Stimulated activated CD4-positive, alpha-beta T cell treated with anti-CD3 and anti-CD28 coated beads, TNF-alpha, amount 100 ng/mL, for 24 hours (primary cell): ENCODE data around the gene CREBBP.

ENCODE experiments used
- DNase-seq, 3 experiments: peaks; one replicate each; pipeline ENCODE4 v3.0.0-alpha.2; 2020; ENCODE audit warnings: low read depth in 3 of 3

CREBBP gene

DNA sequence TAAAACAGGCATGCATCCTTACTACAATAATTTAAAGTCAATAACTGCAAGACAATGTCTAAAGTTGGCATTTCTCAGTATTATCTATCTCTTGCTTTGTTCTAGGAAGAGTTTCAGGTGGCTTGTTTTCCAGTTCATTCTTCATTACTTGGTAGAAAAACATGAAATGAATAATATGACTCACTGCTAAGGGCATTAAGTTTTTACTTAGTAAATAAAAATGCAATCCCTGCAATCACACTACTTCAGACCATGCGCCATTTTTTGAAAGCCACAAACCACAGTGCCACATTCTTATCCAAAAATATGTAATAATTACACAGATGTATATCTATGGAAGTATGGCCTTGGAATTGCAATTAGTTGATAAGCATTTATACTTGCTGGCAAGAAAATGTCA lies 55.4 kb downstream of the CREBBP start:
- no peak for DNase-seq

DNA sequence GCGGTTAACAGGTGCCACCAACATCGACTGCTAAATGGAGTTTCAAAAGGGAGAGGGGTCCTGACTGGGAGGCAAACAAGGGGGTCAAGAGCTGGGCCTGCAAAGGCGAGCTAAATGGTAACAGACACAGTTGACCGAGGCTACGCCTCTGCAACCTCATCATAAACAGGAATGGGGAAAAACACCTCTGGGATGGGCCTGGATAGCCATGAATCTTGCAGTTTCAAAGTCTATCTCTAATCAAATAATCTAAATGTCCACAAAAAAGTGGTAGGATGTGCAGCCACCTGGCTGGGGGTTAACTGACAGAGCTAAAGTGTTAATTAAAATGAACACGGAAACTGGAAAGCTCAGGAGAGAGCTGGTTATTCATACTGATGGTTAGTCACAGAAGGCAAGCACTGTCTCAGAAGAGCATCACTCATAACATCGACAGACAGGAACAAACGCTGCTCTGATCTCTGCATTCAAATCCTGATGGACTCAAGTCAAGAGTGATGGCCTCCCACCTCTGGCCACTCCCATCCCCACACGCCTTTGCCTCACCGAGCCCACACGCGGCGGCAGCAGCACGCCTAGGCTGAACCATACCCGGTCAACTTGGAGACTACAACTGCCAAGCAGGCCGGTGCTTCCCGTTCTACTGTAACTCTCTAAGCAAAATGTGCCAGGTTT lies 56.3 kb downstream of the CREBBP start:
- DNase-seq: no peak

DNA sequence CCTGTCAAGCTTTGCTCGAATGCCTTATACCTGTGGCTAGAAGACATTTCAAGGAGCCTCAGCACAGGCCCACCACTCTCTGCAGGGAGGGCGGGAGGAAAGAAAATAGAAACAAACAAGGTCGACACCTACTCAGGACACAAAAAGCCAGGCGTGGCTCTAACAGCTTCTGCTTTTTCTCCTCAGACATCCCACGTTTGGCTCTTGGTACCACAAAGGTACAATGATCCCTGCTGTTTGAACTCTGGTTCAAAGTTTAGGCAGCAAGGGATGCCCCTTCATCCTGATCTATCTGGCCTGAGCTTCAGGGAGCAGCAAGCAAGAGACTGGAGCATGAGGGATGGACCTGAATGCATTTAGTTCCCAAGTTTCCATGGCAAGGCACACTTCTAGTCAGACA lies 57.1 kb downstream of the CREBBP start:
- DNase-seq: no peak

DNA sequence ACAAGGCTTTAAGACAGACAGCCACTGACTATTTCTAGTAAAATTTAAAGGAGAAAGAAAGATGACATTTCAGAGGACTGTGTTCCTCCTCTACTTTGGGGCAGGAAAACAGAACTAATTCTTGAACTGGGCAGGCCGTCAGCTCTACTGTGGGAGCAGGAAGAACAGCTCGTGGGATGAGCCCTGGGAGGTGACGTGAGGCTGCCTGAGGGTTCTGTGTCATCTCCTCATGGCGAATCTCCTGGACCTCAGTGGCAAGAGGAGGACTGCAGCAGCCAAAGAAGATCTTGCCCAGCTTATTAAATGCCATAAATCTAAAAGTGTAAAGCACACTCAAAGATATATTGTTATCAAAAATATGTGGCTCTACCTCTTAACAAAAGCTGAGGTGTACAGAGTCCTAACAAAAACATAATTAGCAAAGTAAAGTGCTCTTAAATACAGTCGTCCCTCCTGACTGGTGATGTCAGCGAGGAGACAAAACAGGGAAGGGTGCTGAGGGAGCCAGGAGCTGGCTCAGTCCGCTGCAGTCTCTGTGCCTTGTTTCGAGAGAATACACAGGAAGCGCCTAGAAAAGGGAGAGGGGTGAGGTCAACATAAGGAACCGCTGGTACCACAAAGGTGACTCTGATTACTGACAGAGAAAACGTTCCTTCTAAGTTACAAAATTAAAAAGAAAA lies 58.0 kb downstream of the CREBBP start:
- no peak for DNase-seq

DNA sequence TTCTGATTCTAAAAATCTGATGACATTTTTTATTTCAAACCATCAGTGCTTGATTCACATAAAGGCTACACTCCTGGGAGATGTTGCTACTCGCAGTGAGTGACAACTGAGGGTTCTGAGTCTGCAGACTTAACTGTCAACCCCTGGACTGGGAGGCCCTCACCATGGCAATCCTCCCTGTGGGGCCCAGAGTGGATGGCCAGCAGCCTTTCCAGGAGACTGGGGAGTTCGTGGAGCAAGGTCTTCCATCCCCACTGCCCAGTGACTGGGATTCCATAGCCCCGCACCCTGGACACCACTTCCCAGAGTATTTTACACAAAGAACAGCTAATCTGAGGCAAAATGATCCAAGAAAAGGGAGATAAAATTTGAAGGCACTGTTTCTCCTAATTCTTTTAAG lies 59.3 kb downstream of the CREBBP start:
- DNase-seq: no peak

DNA sequence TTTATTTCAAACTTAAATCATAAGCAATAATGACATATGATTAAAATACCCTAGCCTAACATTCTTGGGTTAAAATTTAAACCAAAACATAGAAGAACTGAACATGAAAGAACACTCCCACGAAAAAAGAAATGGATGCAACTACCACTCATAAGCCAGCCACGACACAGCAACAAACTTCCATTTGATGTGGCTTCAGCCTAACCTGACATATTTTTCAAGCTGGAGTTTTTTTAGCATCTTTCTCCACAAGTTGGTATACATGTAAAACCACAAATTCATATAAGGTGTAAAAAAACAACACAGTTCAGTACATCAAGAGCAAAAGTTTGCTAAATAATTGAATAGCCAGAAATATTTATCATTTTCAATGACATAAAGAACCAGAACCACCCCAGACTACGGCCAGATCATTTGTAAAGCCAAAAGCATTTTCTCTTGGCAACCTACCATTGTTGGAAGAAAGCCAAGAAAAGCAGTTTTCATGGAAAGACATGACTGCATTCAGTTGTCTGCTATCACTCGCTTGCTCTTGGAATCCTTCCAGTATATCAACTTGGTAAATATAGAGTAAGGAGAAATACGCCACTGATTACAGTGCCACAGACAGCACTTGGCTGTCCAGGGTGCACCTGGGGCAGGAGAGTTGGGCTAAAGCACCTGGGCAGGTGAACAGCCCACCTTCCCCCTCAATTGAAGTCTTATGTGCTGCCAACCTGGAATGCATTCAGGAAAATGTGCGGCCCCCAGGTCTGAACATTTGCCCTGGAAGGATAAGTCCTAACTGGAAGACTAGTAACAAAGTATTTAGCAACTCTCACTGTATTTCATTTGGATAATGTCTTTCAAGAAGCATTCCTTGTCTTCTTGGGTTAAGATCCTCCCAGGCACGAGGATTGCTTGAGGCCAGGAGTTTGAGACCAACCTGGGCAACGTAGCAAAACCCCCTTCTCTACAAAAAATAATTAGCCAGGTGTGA lies 60.5 kb downstream of the CREBBP start:
- DNase-seq: no peak

DNA sequence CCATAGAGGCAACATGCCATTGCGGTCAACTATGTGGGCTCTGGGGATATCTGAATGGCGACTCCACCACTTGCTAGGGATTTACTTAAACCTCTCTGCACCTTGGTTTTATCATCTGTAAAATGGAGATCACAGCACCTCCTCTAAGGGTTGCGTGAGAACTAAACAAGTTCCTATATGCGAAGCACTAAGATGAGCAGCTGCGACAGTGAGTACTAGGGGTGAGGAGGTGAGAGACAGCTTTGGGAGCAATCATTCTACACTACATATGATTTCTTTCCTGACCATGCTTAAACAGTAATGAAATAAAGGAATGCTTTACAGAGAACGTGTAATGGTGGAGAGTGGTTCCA lies 61.4 kb downstream of the CREBBP start:
- no peak for DNase-seq

DNA sequence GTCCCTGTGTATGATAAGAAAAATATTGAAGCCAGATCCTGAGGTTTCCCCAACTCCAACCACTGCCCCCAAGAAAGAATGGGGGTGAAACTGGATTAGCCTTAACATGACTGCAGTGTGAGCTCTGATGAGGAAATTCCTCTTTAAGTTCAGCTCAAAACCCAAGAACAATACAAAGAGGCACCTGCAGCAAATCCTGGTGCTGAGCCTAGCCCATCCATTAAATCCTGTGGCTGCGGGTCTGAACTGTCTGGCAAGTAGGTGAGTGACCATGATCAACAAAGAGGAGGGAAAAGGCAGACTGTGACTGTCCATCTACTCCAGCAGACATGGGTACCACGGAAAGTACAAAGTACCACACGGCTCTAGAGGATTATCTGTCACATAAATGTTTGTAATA lies 64.2 kb downstream of the CREBBP start:
- DNase-seq: no peak

DNA sequence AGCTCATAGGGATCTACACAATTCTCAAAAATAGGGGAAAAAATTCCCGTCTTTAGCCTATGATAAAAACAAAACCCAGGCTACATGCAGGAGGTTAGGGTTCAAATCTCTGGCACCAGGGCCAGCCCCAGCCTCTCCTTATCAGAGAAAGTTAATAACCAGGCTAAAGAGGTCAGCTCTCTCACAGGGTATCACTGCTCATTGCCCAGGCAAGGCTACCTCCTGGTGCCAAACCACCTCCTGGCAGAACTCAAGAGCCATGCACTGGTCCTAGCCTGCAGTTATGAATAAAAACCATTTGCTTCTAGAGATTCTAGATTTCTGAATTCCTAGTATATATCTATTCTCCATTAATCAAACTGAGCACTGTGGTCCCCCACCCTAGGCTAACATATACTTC lies 65.8 kb downstream of the CREBBP start:
- DNase-seq: no peak

DNA sequence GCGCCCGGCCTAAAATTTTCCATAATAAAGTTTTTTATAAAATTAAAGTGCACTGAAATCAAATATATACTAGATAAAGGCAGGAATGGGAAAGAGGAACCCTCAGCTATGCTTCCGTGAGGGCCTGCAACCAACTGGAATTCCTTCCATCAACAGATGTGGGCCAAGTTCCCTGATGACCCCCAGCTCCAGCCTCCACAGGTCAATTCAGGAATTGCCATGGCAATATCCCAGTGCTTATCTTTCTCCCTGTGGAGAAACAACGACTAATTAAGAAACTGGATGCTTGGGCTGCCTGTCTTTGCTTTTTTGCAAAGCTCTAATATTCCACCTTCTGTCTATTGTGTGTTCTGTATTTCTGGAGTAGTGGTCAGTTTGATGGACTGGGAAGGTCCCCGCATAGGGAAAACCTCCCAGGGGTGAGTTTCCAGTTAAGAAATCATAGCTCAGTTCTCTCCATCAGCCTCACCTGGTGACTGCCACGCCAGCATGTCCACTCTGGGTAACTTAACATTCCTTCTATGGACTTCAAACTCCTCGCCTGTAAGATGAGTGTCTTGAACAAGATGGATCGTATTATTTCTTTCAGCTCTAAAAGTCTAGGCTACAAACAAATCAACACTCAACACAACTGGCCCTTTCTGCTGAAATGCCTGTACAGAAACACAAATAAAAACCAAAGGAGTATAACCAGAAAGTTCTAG lies 67.9 kb downstream of the CREBBP start:
- DNase-seq: no peak

DNA sequence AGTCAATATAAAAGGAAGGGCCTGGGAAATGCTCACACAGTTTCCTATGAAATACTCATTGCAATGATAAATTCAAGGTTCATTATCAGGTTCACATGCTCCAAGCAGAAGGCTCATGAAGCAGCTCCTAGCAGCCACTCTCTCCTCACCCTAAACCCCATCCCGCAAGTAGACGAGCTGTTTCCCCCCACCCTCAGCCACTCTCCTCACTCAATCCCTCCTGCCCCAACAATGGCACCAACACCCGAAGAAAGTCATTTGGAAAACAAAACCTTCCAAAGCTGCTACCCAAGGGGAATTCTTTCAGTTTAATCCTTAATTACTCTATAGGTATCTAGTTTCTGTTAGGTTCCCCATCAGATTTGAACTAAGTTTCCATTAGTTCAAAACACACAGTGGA lies 69.7 kb downstream of the CREBBP start:
- DNase-seq: no peak

DNA sequence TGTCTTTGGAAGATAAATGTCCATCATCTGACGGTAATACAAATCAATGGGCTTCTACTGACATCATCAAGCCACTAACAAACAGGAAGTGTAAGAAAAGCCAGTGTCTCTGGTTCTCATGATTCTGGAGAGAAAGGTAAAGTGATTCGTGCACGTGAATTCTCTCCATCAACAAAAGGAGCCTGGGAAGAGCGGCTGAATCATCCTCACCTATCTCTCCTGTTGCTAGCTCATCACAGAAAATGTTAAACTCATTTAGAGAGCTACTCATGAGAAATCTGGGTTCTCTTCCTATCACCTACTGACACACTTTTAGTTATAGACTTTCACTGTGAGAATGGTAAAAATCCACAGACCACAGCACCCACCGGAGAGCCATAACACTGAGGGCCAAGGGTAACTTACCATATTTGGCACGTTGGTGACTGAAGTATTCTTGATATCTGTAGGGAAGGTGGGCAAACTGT lies 70.3 kb downstream of the CREBBP start:
- no peak for DNase-seq

DNA sequence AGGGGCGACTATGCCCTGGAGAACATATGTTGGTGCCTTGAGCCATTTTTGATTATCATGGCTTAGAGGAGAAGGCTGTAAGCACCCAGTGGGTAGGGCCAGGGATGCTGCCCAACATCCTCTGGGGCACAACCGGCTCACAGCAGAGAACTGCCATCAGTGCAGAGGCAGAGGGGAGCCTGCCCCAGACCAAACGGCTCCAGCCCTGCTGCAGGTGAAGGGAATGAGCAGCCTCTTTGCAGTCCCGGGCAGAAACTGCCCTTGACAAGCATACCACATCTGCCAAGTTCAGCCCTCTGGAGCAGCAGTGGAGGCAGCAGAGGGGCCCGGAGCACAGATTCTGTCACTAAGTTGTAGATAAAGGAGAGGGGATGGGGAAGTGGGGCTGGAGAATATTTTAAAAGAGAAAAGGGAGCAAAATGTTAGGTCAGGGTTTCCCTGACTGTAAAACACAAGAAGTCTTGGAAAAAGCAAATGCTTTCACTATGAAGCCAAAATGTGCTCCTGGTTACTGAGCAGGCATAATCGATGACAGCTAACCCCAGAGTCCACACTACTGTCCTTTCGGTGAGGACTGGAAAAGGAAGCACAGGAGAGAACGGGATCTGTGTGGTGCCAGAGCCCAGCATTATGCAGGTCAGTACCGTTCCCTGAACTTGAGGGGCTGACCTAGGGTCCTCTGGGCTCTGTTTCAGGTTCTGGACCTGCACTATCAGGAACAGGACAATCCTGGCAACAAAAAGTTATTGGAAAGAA lies 72.0 kb downstream of the CREBBP start:
- no peak for DNase-seq

DNA sequence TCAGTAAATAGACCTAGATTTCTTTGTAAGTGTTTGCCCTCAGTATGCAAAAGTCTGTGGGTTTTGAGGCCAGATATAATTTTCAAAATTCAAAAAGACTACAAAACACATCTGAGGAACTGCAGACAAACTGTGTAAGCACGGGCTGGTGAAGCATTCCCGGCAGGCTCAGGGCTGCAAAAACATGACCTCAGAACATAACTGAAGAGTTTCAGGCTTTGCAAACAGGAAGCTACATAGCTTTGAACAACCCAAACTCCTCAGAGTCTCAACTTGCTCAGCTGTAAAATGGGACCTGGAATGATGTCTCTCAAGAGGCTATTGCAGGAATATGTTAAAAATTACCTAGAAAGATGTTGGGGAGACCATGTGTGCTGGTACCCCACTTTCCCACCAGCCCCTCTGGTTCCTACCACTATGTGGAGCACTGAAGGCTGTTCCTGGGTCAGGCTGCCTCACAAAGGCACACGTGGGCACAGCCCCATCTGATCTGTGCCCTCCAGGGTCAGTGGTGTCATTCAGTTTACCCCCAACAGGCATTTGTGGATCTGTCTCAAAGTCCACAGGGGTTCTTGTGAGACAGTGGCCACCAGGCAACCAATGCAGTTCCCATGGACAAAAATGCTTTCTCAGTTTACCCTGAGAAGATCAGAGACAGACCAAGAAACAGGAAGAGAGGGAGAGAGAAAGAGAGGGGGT lies 72.9 kb downstream of the CREBBP start:
- DNase-seq: no peak

DNA sequence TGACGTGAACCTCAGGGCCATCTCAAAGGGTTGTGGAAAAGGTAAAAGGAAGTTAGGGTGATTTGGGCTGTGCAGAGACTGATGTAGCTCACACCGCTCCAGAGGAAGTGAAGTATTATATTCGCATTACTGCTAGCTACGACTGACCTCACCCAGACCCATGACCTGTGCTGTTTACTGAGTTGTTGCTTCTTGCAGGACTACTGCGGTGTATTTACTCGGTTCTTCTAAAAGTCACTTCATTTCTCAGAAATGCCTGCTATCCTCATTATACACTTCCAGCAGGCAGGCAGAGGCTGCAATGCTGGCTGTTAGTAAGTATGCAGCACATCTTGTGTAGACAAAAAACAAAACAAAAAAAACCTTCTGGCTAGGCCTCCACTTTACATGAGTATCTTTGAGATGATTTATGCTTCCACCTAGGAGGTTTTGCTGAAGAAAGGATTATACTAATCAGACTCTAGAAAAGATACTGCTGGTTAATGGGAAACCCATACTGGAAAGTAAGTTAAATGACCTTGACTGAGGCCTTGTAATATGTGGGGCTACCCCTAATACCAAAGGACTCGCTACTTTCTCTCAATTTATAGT lies 76.0 kb downstream of the CREBBP start:
- no peak for DNase-seq

DNA sequence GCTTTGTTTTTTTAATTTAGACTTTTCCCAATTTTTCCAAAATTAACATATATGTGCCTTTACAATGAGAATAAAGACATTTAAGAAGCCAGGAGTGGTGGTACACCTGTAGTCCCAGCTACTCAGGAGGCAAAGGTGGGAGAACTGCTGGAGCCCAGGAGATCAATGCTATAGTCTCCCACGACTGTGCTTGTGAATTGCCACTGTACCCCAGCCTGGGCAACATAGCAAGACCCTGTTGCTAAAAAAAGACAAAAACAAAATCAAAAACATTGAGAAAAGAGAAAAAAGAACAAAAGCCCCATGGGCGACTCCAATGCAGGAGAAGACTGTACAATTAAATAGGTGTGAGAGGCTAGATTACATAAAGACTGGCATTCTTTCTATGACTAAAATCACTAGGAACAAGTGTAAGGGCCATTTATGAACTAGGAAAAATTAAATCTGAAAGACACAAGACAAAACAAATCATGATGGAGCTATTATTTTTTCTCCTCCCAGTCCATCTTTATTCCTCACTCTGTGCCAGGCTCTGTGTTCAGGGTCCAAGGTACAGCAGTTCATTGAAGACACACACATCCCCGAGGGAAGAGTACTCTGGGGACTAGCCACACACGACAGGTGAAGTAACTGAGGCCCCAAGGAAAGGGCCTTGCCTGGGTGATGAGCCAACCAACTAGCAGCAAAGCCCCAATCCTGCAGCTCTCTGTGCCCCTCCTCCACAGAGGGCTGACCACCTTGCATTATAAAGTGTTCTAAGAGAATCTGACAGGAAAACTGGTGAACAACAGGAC lies 79.8 kb downstream of the CREBBP start:
- DNase-seq: no peak

DNA sequence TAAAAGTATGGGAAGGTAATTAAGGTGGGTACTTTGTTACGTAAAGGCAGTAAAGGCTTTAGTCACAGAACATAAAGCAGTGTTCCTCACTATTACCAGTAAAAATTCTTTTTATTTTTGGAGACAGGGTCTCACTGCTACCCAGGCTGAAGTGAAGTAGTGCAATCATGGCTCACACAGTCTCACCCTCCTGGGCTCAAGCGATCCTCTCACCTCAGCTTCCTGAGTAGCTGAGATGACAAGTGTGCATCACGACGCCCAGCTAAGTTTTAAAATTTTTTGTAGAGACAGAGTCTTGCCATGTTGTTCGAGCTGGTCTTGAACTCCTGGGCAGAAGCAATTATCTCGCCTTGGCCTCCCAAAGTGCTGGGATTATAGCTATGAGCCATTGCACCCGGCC lies 80.5 kb downstream of the CREBBP start:
- no peak for DNase-seq

DNA sequence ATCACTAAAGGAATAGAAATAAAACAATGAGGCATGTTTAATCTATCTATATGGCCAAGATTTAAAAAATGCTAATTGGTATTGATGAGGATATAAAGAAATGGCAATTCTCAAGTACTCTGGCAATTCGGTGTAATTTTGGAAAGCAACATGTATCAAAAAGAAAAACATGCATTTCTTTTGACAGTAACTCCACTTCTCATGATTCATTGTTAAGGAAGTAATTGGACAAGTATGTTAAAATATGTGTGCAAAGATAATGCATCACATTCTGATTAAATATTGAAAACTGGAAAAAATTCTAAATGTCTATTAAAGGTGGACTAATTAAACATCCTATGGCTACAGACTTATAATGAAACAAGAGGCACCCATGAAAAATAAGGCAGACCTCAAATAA lies 81.2 kb downstream of the CREBBP start:
- DNase-seq: no peak

DNA sequence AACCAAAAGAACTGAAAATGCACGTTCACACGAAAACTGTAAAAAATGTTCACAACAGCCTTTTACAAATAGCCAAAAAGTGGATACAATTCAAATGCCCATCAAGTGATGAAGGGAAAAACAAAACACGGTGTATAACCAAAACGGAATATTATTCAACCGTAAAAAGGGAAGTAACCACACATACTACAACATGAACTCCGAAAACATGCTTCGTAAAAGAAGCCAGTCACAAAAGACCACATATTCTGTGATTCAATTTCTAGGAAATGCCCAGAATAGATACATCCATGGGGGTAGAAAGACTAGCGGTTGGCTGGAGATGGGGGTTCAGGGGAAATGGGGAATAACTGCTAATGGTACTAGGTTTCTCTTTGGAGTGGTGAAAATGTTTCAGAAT lies 81.7 kb downstream of the CREBBP start:
- no peak for DNase-seq
